Measurements from ENCODE around the gene LRRTM1.

Gene LRRTM1

GRCh38 chr2:80256782-80257167 is 47.8 kb downstream of the LRRTM1 start:
- TF ChIP-seq CTCF (conservative IDR thresholded peaks at IDR 0.05; ENCODE audit: low read depth): no peak
- DNase-seq (ENCODE audit: low spot score): no peak
- CTCF ChIA-PET: interaction anchor here (1.2 kb wide), 1 partner anchor 17 kb away, joined by 3 read pairs; no protein-coding TSS in a partner anchor
- POLR2A ChIA-PET (ENCODE audit: low non-redundant PET): no interaction called here
- no peak overlapping the region for H3K27ac ChIP-seq

- POLR2A ChIA-PET (ENCODE audit: low non-redundant PET): no interaction called here
- TF ChIP-seq CTCF (conservative IDR thresholded peaks at IDR 0.05; ENCODE audit: low read depth): no peak
- CTCF ChIA-PET: interaction anchor here (0.9 to 1.2 kb wide), 2 partner anchors 17 kb away, joined by 3 to 7 read pairs; no protein-coding TSS in a partner anchor
- peak; percentile 11 for DNase-seq (ENCODE audit: low spot score)
- H3K27ac ChIP-seq: no peak overlapping the region
These were observed 48.4 kb downstream of the LRRTM1 start for GRCh38 chr2:80255918-80256781.

- ChIA-PET CTCF (no interaction called here), POLR2A (ENCODE audit: low non-redundant PET) (no interaction called here)
- DNase-seq (ENCODE audit: low spot score): peak; percentile 2
- TF ChIP-seq CTCF (conservative IDR thresholded peaks at IDR 0.05; ENCODE audit: low read depth): no peak
- no peak overlapping the region for H3K27ac ChIP-seq
These were observed 52.1 kb downstream of the LRRTM1 start for GRCh38 chr2:80252294-80252986.

All from RWPE1 (cell line).